HG03175 (cell line): Measurements from ENCODE around the gene FOXP1.
"Not testable (repeated sequence)": the region's sequence is repeated elsewhere in the genome, so short reads cannot be mapped to it uniquely, and the experiment has no call there.

Source experiments
- ATAC-seq: cut with Tn5 transposase; IDR thresholded peaks from one replicate; pipeline ENCODE4 v1.9.1; 2021; ENCODE audit warnings: mild to moderate bottlenecking, moderate library complexity; ENCODE audit not compliant: unreplicated experiment

FOXP1 gene

DNA sequence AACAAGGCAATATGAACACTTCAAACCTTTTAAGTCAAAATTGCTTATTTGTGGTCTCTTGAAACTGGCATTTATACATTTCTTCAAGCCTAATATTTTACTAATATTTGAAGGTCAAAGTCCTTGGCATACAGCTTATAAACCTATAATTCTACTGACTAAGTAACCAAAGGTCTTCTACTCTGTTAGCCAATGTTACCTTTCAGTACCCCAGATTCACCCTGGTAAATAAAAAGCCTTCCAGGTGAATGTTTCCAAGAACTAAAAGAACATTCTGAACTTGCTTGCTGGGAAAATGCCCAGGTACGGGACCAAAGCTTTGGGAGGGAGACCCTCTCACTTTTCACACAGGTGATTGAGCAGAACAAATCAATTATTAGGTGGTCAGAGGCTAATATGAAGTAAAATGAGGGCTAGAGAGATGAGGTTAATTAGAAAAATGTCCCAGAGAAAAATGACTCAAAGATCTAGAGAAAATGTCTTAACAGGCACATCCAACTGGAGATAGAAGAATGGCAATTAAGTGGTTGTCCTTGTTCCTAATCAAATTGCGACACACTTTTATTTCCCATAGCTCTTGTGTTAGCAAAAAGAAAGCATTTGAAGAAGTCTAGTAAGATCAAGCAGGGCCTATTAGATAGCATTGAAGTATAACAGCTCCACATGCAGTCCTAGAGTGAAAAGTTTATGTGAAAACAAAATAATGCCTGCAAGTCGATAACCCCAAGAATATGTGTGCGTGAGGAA lies 232.0 kb downstream of the FOXP1 start:
- ATAC-seq, result no peak

GRCh38 chr3:71350998-71351397 lies 232.5 kb downstream of the FOXP1 start:
- no peak for ATAC-seq

DNA sequence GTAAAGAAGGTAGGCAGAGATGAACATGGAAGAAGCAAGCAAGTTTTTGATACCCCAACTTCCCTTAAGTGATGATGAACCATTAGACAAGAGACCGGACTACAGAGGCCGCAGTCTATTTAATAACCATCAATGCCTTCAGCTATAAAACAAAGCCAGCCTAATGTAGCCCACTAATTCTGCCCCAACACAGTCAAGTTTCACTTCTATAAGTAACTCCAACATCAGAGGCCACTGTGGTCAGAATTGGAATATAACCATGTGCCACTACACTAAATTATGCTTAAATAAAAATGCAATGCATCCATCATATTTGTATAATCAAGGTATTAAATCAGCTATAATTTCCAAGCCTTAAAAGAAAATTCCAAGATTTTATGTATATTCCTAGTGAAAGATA lies 234.7 kb downstream of the FOXP1 start:
- no peak for ATAC-seq

GRCh38 chr3:71348001-71348632 lies 235.4 kb downstream of the FOXP1 start:
- ATAC-seq, result no peak

DNA sequence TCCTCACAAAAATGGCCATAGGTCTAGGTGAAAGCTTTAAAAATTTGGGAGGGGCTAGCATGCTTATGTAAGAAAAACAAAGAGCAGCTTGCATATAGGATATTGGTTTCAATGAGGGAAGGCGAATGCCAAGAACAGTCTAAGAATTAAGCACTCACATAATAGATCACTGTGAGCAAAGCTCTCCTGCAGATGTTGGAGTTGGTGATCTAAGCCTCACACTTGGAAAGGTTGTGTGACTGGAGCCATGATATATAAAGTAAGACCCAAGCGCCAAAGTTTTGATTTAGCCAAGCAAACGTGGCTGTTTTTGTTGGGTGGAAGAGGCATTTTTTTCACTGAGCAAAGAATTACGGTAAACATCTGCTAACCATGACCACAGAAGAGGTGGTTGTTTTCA lies 237.5 kb downstream of the FOXP1 start:
- ATAC-seq, result no peak

DNA sequence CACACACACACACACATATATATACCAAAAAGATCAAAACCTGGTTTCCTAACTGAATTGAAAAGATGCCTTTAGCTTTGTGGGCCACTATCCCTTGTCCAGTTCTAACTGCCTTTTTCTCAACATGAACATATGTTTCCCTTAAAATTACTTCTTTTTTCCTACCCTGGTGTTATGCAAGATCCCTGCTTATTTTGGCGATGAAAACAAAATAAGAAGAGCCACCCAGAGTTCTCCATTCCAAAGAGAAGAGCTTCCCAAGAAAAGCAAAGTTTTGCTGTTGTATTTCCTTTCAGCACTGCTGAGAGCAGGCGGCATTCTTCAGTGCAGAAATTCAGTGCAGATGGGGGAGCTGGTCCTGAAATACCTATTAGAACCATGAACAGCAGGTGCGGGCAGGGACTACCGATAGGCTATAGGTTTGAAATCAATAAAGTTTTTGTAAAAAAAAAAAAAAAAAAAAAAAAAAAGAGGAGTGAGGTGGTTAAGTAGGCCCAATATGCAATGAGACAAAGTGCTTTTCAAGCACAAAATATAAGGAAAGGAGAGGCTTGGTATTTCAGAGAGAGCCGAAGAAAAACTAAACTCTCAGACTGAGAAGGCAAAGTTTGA lies 238.0 kb downstream of the FOXP1 start:
- no peak for ATAC-seq

- no peak for ATAC-seq
Observed at GRCh38 chr3:71341721-71342120, 241.8 kb downstream of the FOXP1 start.

DNA sequence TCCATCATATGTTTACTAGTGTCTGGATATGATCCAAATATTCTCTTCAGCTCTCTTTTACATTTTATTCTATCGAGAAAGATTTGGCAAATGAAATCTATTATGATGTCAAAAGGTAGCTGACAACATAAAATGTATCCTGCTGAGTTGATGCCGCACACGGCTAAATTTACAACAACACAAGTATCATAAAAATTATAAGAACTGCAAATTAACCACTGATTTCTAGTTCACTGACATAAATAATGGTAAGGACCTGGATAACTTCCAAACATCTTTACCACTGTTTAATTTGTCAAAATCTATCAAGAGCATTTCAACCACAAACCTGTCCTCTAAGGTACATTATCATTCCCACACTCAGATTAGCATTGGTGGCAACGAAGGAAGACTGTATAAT lies 244.5 kb downstream of the FOXP1 start:
- ATAC-seq, result no peak

- no peak for ATAC-seq
Observed at GRCh38 chr3:71332813-71333212, 250.7 kb downstream of the FOXP1 start.

- ATAC-seq, result no peak
Observed at GRCh38 chr3:71330909-71331308, 252.6 kb downstream of the FOXP1 start.

DNA sequence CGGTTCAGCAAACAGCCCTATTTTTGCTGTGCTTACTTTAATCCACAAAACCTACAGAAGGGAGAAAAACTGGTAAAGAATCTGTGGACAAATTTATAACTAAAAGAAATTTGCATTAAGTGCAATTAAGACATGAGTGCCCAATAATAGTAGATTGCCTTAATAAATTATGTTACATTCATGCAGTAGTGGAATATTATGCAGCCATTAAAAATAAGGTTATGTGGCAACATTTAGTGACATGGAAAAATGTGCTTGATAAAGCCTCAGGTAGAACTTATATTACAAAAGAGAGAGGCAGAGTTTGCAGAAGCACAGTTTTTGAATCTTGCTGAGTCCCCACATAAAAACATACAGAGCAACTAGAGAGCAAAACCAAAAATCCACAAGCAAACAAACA lies 253.0 kb downstream of the FOXP1 start:
- ATAC-seq, result no peak

DNA sequence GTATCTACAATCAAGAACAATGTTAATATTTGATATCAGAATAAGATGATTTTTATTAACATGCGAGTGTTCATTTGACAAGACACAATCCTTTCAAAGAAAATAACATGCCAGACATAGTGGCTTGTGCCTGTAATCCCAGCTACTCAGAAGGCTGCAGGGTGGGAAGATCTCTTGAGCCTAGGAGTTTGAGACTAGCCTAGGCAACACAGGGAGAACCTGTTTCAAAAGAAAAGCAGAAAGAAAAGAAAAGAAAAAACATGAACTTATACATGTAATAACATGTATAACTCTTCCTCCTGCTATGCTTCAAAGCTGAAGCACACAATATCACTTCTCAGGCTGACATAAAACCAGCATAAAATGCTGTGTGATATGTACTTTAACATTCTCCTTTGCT lies 253.7 kb downstream of the FOXP1 start:
- no peak for ATAC-seq

- no peak for ATAC-seq
Observed at GRCh38 chr3:71328926-71329325, 254.6 kb downstream of the FOXP1 start.

GRCh38 chr3:71327936-71328335 lies 255.6 kb downstream of the FOXP1 start:
- ATAC-seq, result no peak

DNA sequence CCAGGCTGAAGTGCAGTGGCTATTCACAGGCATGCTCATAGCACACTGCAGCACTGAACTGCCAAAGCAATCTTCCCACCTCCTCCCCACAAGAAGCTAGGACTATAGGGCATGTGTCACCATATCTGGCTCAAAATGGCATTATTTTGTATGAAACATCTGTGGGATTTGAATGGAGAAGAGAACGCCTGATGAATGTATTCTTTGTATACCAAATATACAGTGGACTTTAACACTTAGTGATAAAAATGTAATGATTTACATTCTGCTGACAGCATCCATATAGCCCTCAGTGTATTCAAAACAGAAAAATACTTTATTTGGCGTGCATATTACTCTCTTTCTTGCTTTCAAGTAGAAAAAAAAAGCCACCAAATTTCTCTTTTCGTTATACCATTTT lies 257.8 kb downstream of the FOXP1 start:
- no peak for ATAC-seq

DNA sequence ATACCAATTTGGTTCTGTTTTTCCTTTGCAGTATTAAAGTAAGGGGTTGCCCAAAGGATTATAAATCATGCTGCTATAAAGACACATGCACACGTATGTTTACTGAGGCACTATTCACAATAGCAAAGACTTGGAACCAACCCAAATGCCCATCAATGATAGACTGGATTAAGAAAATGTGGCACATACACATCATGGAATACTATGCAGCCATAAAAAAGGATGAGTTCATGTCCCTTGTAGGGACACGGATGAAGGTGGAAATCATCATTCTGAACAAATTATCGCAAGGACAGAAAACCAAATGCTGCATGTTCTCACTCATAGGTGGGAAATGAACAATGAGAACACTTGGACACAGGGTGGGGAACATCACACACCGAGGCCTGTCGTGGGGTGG lies 259.3 kb downstream of the FOXP1 start:
- ATAC-seq, result not testable (repeated sequence)

- no peak for ATAC-seq
Observed at GRCh38 chr3:71323558-71323957, 260.0 kb downstream of the FOXP1 start.

GRCh38 chr3:71322154-71322553 lies 261.4 kb downstream of the FOXP1 start:
- no peak for ATAC-seq

- no peak for ATAC-seq
Observed at GRCh38 chr3:71319771-71320170, 263.8 kb downstream of the FOXP1 start.

- no peak for ATAC-seq
Observed at GRCh38 chr3:71318458-71318827, 265.1 kb downstream of the FOXP1 start.

DNA sequence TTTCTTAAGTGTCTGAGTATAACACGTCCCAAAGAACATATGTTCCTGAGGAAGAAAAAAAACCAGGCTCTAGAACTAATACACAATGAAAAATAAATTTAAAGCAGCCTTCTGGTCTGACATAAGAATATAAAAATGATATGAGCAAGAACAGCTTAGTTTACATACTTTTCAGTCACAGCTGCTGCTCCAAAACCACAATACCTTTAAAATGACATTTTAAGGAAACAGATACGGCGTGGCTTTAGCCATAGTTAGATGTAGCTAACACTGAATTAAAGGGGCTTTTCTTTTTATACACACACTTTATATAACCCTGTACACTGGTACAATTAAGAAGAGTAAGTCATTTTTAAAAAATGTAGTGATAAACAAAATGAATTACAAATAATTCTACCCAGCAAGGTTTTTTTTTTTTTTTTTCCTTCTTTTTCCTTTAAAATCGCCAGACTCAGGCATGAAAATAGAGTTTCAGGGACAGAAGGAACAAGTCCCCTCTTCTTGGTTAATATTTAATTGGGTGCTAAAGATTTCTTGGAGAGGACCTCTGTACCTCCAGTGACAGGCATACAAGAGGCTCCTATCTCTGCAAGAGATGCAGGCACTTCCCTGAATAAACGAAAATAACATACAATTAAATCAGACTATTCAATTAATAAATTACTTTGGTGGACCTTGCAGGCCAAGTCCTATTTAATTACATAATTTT lies 265.6 kb downstream of the FOXP1 start:
- no peak for ATAC-seq

DNA sequence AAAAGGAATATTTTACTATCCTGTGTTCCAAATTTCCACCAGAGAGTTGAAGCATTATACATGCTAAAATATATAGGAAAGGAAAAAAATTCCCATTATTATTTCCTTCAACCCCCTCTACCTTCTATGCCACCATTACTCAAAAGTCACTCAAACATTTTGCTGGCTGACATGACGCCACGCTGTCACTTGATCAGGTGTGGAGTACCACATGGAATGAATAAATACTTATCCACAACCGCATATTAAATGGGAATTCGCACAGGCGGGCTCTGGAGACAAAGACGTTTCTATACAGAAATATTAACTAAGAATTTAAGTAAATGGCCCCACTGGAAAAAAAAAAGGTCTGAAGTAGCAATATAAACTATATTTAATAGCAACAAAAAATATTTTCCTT lies 266.4 kb downstream of the FOXP1 start:
- no peak for ATAC-seq
